GM21526 (cell line): ENCODE measurements around the gene SH3BP4.
"Not testable (repeated sequence)": the region's sequence is repeated elsewhere in the genome, so short reads cannot be mapped to it uniquely, and the experiment has no call there.

Experiments
- ATAC-seq: cut with Tn5 transposase; IDR thresholded peaks from one replicate; pipeline ENCODE4 v1.9.1; 2021; ENCODE audit warnings: moderate library complexity; ENCODE audit not compliant: unreplicated experiment, low FRiP score

The SH3BP4 gene

DNA sequence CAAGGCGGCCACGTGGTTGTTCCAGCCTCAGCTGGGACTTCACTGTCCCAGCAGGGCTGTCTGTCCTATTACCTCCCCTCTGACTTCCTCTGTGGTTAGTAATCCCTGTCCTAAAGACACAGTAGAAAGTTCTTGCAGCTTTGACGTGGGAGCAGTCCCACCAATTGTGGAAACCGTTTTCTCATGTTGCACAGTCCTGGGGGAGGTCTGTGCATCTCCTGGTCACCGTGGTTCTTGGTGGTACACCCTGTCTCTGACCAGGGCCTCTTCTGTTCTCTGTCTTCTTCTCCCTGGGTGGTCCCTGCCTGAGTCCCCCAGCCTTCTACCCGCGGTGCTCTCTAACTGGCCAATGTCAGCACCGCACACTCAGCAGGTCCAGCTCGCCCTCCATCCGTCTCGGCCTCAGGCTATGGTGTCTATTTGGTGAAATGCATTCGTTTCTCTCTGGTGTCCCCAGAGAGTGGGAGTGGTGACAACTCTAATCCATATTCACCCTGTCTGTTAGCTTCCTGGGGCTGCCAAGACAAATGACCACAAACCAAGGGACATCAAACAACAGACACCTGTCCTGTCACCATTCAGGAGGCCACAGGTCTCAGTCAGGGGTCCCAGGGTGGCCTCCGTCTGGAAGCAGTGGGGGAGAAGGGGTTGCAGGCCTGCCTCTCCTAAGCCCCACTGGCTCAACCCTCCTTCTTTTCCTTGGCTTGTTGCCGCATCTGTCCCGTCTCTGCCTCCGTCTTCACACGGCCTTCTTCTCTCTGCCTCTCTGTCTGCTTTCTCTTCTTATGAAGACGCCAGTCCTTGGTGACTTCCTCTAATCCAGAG, 99.8 kb downstream of the SH3BP4 start:
- no peak for ATAC-seq

- ATAC-seq, result no peak
These were observed 100.9 kb downstream of the SH3BP4 start for GRCh38 chr2:235052514-235053354.

DNA sequence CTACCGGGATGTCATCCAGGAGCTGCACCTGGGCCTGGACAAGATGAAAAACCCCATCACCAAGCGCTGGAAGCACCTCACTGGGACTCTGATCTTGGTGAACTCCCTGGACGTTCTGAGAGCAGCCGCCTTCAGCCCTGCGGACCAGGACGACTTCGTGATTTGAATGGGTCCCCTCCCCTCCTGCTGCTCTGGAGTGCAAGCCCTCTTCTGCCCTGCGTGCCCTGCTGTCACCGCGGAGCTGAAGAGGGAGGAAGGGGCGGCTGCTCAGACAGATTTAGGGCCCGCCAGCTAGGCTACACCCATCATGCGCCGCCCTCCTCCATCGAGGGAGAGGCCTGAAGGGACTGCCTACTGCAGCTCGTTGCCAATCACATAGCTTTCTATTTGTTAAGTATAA, 101.8 kb downstream of the SH3BP4 start:
- ATAC-seq, result no peak

- no peak for ATAC-seq
These were observed 102.7 kb downstream of the SH3BP4 start for GRCh38 chr2:235054475-235054874.

DNA sequence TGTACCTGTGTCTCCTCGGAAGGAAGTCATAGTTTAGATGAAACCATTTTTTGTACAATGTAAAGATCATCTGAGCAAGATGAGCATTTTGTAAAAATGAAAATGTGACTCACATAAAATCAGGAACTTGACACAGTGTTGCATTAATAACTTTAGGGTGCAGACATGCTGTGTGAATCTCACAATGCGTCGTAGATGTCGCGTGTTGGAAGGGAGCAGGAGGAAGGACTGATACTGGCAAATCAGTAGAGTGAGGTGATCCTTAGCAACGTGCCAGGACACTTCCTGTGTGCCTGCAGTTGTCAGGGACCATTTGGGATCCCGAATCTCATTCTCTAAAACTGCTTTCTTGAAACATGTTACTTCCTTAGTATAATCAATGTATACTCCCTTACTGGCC, 103.1 kb downstream of the SH3BP4 start:
- ATAC-seq, result no peak

DNA sequence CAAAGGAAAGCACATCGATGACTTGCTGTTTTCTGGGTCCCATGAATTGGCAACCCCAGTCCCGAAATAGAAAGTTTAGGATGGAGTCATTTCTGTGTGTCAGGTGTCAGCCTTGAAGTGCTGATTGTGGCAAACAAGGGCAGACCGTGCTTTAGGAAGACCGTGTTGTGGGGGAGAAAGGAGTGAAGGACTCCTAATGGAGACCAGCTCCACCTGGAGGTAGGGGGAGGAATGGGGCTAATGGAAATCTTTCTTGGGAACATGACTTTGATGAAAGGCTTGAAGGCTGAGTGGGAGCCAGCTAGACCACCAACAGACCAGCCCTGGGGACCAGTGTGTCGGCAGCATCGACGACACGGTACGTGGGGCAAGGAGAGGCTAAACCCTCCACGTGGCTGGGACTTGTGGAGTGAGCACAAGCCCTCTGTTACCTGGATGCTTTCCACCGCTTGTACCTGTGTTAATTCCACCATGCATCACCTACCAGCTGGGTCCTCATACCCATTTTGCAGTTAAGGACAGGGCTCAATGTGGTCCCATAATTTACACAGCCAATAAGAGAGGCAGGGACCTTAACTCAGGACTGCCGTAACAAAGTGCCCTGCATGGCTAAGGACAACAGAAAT, 104.2 kb downstream of the SH3BP4 start:
- ATAC-seq, result no peak

- ATAC-seq, result no peak
These were observed 105.0 kb downstream of the SH3BP4 start for GRCh38 chr2:235056768-235057167.

- ATAC-seq, result not testable (repeated sequence)
These were observed 105.8 kb downstream of the SH3BP4 start for GRCh38 chr2:235057616-235058015.

DNA sequence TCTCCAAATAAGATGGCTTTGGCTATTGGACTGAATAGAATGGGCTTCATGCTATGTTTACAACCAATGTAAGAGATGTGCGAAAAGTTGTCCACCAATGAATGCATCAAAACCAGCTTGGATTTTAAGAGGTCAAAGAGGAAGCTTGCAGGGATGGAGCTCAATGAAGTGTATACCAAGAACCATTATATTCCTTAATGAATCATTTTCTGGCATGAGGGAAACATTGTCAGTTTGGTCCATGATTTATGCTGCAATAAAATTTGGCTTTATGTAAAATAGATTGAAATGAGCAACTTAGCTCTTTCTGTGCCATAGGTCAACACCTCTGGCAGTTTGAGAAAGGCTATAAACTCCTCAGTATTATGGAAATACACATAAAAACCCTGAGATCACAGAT, 107.3 kb downstream of the SH3BP4 start:
- no peak for ATAC-seq

DNA sequence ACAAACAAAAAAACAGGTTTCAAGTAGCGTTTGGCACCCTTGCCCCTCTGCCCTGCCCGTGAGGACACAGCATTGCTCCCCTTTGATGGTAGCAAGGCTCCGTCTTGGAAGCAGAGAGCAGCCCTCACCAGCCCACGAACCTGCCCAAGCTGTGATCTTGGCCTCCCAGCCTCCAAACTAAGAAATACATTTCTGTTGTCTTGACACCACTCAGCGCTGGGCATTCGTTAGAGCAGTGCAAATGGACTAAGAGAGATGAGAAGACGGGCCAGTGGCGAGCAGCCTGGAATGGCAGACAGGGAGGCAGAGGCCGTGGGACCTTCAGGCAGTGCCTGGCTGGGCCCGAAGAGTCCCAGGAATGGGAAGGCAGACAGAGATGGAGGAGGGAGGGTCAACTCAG, 109.8 kb downstream of the SH3BP4 start:
- ATAC-seq, result no peak

DNA sequence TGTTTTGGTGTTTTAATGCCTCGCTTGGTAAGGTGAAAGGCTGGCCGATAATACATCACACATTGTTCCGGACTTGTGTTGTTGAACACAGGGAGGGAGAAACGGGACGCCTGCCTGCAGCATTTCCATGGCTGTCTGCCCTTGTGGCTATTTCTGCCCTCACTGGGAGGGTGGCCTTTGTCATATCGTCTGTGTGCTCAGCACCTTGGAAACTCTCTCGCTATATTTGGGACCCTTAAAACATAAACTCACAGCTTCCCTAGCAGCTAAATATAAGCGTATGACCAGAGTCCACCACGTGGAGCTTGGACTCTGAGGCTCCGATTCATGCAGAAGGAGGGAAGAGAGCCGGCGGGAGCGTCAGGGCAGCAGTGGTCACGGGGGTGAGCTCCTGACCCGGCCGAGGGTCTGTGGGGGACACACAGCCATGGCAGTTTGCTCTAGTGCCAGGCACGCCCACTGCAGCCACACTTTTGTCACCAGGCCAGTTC, 111.7 kb downstream of the SH3BP4 start:
- ATAC-seq, result no peak

DNA sequence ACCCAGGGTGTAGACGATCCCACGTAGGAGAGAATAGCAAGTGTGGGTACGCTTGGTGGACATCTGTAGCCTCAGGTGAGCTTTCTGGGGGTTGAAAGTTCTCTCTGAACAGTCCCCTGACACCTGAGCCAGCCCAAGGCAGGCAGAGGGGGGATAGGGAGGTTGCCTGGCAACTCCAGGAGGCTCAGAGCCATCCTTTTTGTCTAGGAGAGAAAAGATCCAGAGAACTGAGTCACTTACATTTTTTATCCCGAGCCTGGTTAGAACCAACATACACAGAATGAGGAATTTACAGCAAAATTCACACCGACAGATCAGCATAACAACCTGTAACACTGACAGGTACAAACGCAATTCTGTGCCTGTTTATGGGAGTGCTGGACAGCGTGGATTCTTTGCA, 113.2 kb downstream of the SH3BP4 start:
- ATAC-seq, result no peak

DNA sequence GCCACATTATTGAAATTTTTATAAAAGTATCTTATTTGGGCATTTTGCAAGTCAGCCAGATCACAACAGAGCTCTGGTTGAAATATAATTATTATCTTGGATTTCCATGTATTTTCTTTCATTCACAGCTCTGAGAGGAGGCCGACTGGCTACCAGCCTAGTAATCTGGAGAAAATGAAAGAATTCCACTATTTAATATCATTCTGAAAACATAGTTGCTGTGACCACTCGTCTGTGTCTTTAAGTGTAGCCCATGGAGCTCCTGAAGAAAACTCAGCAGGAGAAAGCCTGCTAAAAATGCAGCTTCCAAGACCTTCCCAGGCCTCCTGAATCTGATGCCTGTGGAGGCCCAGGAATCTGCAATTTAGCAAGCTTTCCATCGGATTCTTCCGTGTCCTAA, 114.7 kb downstream of the SH3BP4 start:
- ATAC-seq, result no peak

GRCh38 chr2:235066895-235067294, 115.1 kb downstream of the SH3BP4 start:
- ATAC-seq, result no peak

DNA sequence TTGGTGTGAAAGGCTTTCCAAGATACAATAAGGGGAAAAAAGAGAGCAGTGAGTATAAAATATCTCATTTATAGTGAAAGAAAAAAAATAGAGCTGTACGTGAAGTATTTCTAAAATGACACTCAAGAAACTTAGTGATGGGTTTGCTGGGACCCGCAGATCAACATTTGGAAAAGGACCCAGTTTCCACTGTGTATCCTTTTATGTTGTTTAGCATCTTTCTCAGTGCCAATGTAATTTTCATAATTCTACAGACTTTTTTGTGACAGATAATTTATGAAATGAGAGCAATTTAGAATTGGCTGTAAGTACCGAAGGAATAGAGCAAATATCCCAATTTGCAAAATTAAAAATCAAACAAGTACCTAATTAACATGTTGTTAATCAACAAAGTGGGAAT, 116.9 kb downstream of the SH3BP4 start:
- no peak for ATAC-seq

DNA sequence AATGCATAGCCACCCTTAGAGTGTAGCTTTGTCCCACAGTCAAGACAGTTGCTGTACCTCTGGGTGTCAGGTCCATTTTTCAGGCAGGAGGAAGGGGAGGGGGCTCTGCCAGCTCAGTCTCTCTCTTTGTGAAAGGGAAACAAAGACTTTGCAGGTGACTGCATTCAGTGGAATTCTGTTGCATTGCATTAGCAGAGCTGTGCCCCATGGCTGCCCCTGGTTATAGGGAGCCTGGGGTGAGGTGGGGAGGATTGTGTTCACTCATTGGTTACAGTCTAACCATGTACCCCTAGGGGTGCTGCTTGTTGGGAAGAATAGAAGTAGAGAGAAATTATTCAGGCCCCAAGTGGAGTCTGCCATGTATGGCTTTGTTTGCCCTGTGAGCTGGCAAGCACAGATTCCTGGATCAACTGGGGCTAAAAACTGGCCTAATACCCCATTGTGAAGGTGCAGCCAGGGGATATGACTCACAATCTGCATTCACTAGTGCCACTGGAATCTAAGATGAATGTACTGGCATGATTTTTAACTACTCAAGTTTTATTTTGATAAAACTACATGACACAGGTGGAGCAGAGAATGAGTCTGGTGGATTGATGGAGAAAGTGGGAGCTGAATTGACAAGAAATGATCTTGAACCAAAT, 118.4 kb downstream of the SH3BP4 start:
- no peak for ATAC-seq

- no peak for ATAC-seq
These were observed 122.1 kb downstream of the SH3BP4 start for GRCh38 chr2:235073868-235074413.

- no peak for ATAC-seq
These were observed 125.2 kb downstream of the SH3BP4 start for GRCh38 chr2:235077046-235077445.

DNA sequence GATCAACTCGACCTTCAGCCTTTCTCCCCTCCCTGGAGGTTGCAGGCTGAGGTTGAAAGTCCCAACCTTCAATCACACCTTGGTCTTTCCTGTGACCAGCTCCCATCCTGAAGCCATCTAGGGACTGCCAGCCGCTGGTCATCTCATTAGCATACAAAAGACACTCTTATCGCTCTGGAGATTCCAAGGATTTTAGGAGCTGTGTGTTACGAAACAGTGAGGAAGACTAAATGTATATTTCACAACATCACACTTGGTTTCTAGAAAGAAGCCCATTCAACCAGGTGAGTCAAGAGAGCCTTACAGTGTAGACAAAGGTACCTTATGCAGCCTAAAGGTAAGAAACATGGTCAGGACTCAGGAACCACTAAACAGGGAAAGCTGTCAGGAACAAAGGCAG, 126.4 kb downstream of the SH3BP4 start:
- no peak for ATAC-seq

GRCh38 chr2:235078914-235079472, 127.2 kb downstream of the SH3BP4 start:
- ATAC-seq, result no peak
